HL-60/S4 (cell line): Measurements from ENCODE around the gene MAML1.

ENCODE experiments used
- in situ Hi-C: fragments of 300-500 bp; cut with MboI; formaldehyde crosslinking; loops from 2 replicates; pipeline ENCODE4 v1.14.3; 2022; ENCODE audit warnings: low sequenced_read_pairs

The MAML1 gene

GRCh38 chr5:179793468-179794139 lies 61.0 kb downstream of the MAML1 start, which contains the start of gene LTC4S:
LTC4S (plus strand) TSS chr5:179793986; CDS start chr5:179794081, 95 bp downstream.
- in situ Hi-C loops = no loop called here

GRCh38 chr5:179794171-179794570 lies 61.5 kb downstream of the MAML1 start:
- in situ Hi-C loops = no loop called here

GRCh38 chr5:179794575-179794974 lies 62.0 kb downstream of the MAML1 start:
- in situ Hi-C loops = no loop called here

GRCh38 chr5:179795049-179795862 lies 62.6 kb downstream of the MAML1 start:
- in situ Hi-C loops = no loop called here

- in situ Hi-C loops = no loop called here
Measured at GRCh38 chr5:179795863-179796833, 63.5 kb downstream of the MAML1 start.

GRCh38 chr5:179796877-179797608 lies 64.4 kb downstream of the MAML1 start:
- in situ Hi-C loops = no loop called here

GRCh38 chr5:179797741-179798140 lies 65.1 kb downstream of the MAML1 start:
- in situ Hi-C loops = no loop called here

GRCh38 chr5:179798144-179798770 lies 65.6 kb downstream of the MAML1 start:
- in situ Hi-C loops = no loop called here

GRCh38 chr5:179798771-179799643 lies 66.4 kb downstream of the MAML1 start:
- in situ Hi-C loops = no loop called here

- in situ Hi-C loops = no loop called here
Measured at GRCh38 chr5:179799644-179799973, 67.0 kb downstream of the MAML1 start.

- in situ Hi-C loops = loop anchor here (25.0 kb wide), 1 partner anchor 287 kb away; no protein-coding TSS in a partner anchor
Measured at GRCh38 chr5:179800071-179800695, 67.6 kb downstream of the MAML1 start.

GRCh38 chr5:179800696-179801201 lies 68.1 kb downstream of the MAML1 start:
- in situ Hi-C loops = loop anchor here (25.0 kb wide), 1 partner anchor 287 kb away; no protein-coding TSS in a partner anchor

GRCh38 chr5:179801304-179802206 lies 68.9 kb downstream of the MAML1 start:
- in situ Hi-C loops = loop anchor here (25.0 kb wide), 1 partner anchor 286 kb away; no protein-coding TSS in a partner anchor

- in situ Hi-C loops = loop anchor here (25.0 kb wide), 1 partner anchor 285 kb away; no protein-coding TSS in a partner anchor
Measured at GRCh38 chr5:179802207-179802883, 69.7 kb downstream of the MAML1 start.

GRCh38 chr5:179802950-179803562 lies 70.4 kb downstream of the MAML1 start:
- in situ Hi-C loops = loop anchor here (25.0 kb wide), 1 partner anchor 284 kb away; no protein-coding TSS in a partner anchor
